Lower leg skin (tissue), 4 donors: ENCODE results near the gene STARD10. TPM values are rescaled to one million over a fixed set of nuclear protein-coding genes. Genes with fewer than 3 reads are reported as not detected.
A peak's percentile ranks its signal among the peaks of the same experiment; 100 is the strongest.

ENCODE experiments used
- DNase-seq, 2 donors: peaks; one replicate each; pipeline ENCODE4 v3.0.0-alpha.2; 2019; ENCODE audit warnings: low spot score in 2 of 2
- H3K4me3 ChIP-seq: fragments of 200-600 bp; sonication (generic); 2 replicates; pipeline ENCODE4 v1.5.1; 2017; ENCODE audit warnings: mild to moderate bottlenecking, low read depth; ENCODE audit not compliant: poor library complexity, severe bottlenecking
- CTCF ChIP-seq, 3 donors: fragments of 450-650 bp; IDR thresholded peaks; one replicate each; pipeline ENCODE4 v1.5.1; 2016; ENCODE audit warnings: antibody characterized with exemption in 3 of 3, mild to moderate bottlenecking in 3 of 3, moderate library complexity in 2 of 3
- POLR2A ChIP-seq, 2 donors: fragments of 450-650 bp; IDR thresholded peaks; one replicate each; pipeline ENCODE4 v1.6.1; 2016 to 2017; ENCODE audit warnings: antibody characterized with exemption in 2 of 2, mild to moderate bottlenecking in 1 of 2, moderate library complexity in 1 of 2
- WGBS, 2 donors: methylation state at CpG; one replicate each; pipeline ENCODE4 v1.1.5; 2018; 5-methylcytosine and 5-hydroxymethylcytosine counted together
- intact Hi-C: fragments of 100-400 bp; cut with DNase I; formaldehyde crosslinking; loops from one replicate; pipeline ENCODE4 v1.15.0; 2023; ENCODE audit warnings: low total_unique reads
- total RNA-seq, 4 donors: library from RNA; depleted of rRNA; stranded (reverse); fragments of >200 nt; gene quantifications; one replicate each; pipeline ENCODE4 v1.1.0, GENCODE V29; 2016

Gene STARD10
- total RNA-seq, 4 donors from 2014 or later, result 90.3 to 119 (median 110) TPM

GRCh38 chr11:72820439-72821139 lies 26.7 kb upstream of the STARD10 start:
- intact Hi-C loops, result no loop called here
- H3K4me3 ChIP-seq, result no peak overlapping the region
- TF ChIP-seq POLR2A (IDR thresholded peaks at IDR 0.05), result no peak
- no peak for TF ChIP-seq CTCF (IDR thresholded peaks at IDR 0.05)
- 58 to 60% methylated on average over 14 to 15 of the region's 15 CpGs for WGBS, 2 donors
- DNase-seq, result peak in 1 of 2 donors; percentile 86

- WGBS, 2 donors, result 80 to 88% methylated on average over 4 of the region's 4 CpGs
- TF ChIP-seq CTCF (IDR thresholded peaks at IDR 0.05) (no peak), POLR2A (IDR thresholded peaks at IDR 0.05) (no peak)
- intact Hi-C loops, result no loop called here
- DNase-seq, result peak in 1 of 2 donors; percentile 60
- no peak overlapping the region for H3K4me3 ChIP-seq
Observed at GRCh38 chr11:72818971-72819370, 25.1 kb upstream of the STARD10 start.

GRCh38 chr11:72817966-72818365 lies 24.1 kb upstream of the STARD10 start:
- peak in 1 of 2 donors; percentile 82 for DNase-seq
- intact Hi-C loops, result no loop called here
- WGBS, 2 donors, result 96 to 100% methylated on average over 4 of the region's 4 CpGs
- TF ChIP-seq CTCF (IDR thresholded peaks at IDR 0.05), result no peak
- TF ChIP-seq POLR2A (IDR thresholded peaks at IDR 0.05), result no peak
- H3K4me3 ChIP-seq, result no peak overlapping the region

- no peak overlapping the region for H3K4me3 ChIP-seq
- TF ChIP-seq CTCF (IDR thresholded peaks at IDR 0.05), result no peak
- TF ChIP-seq POLR2A (IDR thresholded peaks at IDR 0.05), result no peak
Observed at GRCh38 chr11:72816404-72816990, 22.6 kb upstream of the STARD10 start.

GRCh38 chr11:72815110-72815618 lies 21.3 kb upstream of the STARD10 start:
- H3K4me3 ChIP-seq, result peak overlapping the region; percentile 81
- TF ChIP-seq POLR2A (IDR thresholded peaks at IDR 0.05), result no peak
- TF ChIP-seq CTCF (IDR thresholded peaks at IDR 0.05), result no peak
- WGBS, 2 donors, result 17% methylated on average over 12 of the region's 13 CpGs
- intact Hi-C loops, result no loop called here
- no peak for DNase-seq

More at GRCh38 chr11:72816404-72816990, 22.6 kb upstream of the STARD10 start:
- intact Hi-C loops, result no loop called here
- WGBS, 2 donors, result 69% methylated on average over 4 to 6 of the region's 7 CpGs
- peak in 1 of 2 donors; percentile 84 for DNase-seq
